ENCODE data around the gene ZFAND3.

DNA sequence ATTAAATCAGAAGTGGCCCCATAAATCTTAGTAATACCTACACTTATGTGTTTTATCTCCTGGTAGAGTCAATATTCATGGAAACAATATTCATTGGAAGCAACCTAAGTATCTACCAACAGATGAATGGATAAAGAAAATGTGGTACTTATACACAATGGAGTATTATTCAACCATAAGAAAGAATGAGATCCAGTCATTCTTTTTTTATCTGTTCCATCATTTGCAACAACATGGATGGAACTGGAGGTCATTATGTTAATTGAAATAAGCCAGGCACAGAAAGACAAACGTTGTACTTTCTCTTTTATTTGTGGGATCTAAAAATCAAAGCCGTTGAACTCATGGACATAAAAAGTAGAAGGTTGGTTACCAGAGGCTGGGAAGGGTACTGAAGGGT is 268.5 kb downstream of the ZFAND3 start:
- no peak for TF ChIP-seq CTCF (IDR thresholded peaks at IDR 0.05; ENCODE audit: poor library complexity, severe bottlenecking)
- no peak for TF ChIP-seq EZH2 (IDR thresholded peaks at IDR 0.05; ENCODE audit: borderline replicate concordance, insufficient read depth, low read length, poor library complexity, severe bottlenecking)
- no peak for TF ChIP-seq POLR2AphosphoS5 (IDR thresholded peaks at IDR 0.05)
- TF ChIP-seq TAF1 (IDR thresholded peaks at IDR 0.05; ENCODE audit: low read depth) = no peak
- TF ChIP-seq RAD21 (conservative IDR thresholded peaks at IDR 0.05) = no peak
- no peak for TF ChIP-seq SMC3 (conservative IDR thresholded peaks at IDR 0.05; ENCODE audit: poor library complexity)
- TF ChIP-seq REST (IDR thresholded peaks at IDR 0.05; ENCODE audit: borderline replicate concordance) = no peak

All from neural cell (in vitro differentiated cells).